Hepatocyte (in vitro differentiated cells): Measurements from ENCODE around the gene RIMS4. TPM values are rescaled to one million over a fixed set of nuclear protein-coding genes. Genes with fewer than 3 reads are reported as not detected.

Experiments
- DNase-seq: peaks from one replicate; pipeline ENCODE4 v3.0.0-alpha.2; 2016; ENCODE audit warnings: low spot score
- H2AFZ ChIP-seq: fragments of 200-600 bp; sonication (generic); 2 replicates; pipeline ENCODE4 v1.6.0; 2016; ENCODE audit warnings: antibody characterized with exemption, mild to moderate bottlenecking
- H3K27ac ChIP-seq: fragments of 200-600 bp; sonication (generic); 2 replicates; pipeline ENCODE4 v1.5.1; 2016; ENCODE audit warnings: mild to moderate bottlenecking
- H3K27me3 ChIP-seq: fragments of 200-600 bp; sonication (generic); 2 replicates; pipeline ENCODE4 v1.6.1; 2016
- H3K36me3 ChIP-seq: fragments of 200-600 bp; sonication (generic); replicated peaks from 2 replicates; pipeline ENCODE4 v1.5.1; 2016; ENCODE audit warnings: low read depth; ENCODE audit not compliant: insufficient read depth
- H3K4me1 ChIP-seq: fragments of 200-600 bp; sonication (generic); 2 replicates; pipeline ENCODE4 v1.5.1; 2016; ENCODE audit warnings: mild to moderate bottlenecking, moderate library complexity; ENCODE audit not compliant: insufficient read depth
- H3K4me2 ChIP-seq: fragments of 200-600 bp; sonication (generic); 2 replicates; pipeline ENCODE4 v1.6.0; 2016
- H3K4me3 ChIP-seq: fragments of 200-600 bp; sonication (generic); 2 replicates; pipeline ENCODE4 v1.5.1; 2016; ENCODE audit warnings: mild to moderate bottlenecking
- H3K79me2 ChIP-seq: fragments of 200-600 bp; sonication (generic); 2 replicates; pipeline ENCODE4 v1.6.0; 2017; ENCODE audit warnings: mild to moderate bottlenecking
- H3K9me2 ChIP-seq: fragments of 200-600 bp; sonication (generic); replicated peaks from 2 replicates; pipeline ENCODE4 v1.6.0; 2017; ENCODE audit warnings: mild to moderate bottlenecking; ENCODE audit not compliant: insufficient read depth
- H3K9me3 ChIP-seq: fragments of 200-600 bp; sonication (generic); 2 replicates; pipeline ENCODE4 v1.5.1; 2016; ENCODE audit warnings: low read depth, mild to moderate bottlenecking
- H4K20me1 ChIP-seq: fragments of 200-600 bp; sonication (generic); 2 replicates; pipeline ENCODE4 v1.6.0; 2016; ENCODE audit warnings: mild to moderate bottlenecking; ENCODE audit not compliant: insufficient read depth, poor library complexity, severe bottlenecking
- EZH2 ChIP-seq: fragments of 200-600 bp; sonication (generic); IDR thresholded peaks from 2 replicates; pipeline ENCODE4 v1.6.1; 2016; ENCODE audit warnings: antibody characterized with exemption, mild to moderate bottlenecking, borderline replicate concordance
- EZH2phosphoT487 ChIP-seq: fragments of 200-600 bp; sonication (generic); IDR thresholded peaks from one replicate; pipeline ENCODE4 v1.6.1; 2018; ENCODE audit warnings: antibody characterized with exemption, mild to moderate bottlenecking, low read depth, moderate library complexity; ENCODE audit not compliant: unreplicated experiment, severe bottlenecking
- WGBS: methylation state at CpG from one replicate; pipeline ENCODE4 v1.1.6; 2016; ENCODE audit warnings: low lambda C conversion rate; ENCODE audit errors: missing lambda C conversion rate; 5-methylcytosine and 5-hydroxymethylcytosine counted together
- polyA plus RNA-seq: library from polyadenylated mRNA; unstranded; fragments of >200 nt; fragmentation: Nextera tagmentation; extraction: Ambion mirVana; gene quantifications from 2 replicates; pipeline ENCODE4 v1.2.1, GENCODE V29; 2016
- total RNA-seq: library from RNA; depleted of rRNA; stranded (reverse); fragments of >200 nt; gene quantifications from 2 replicates; pipeline ENCODE4 v1.2.3, GENCODE V29; 2014
- TF ChIP-seq, protein P1 (sequence below): fragments of 200-600 bp; sonication (generic); IDR thresholded peaks from 2 replicates; pipeline ENCODE4 v1.5.1; 2016; ENCODE audit warnings: antibody characterized with exemption, mild to moderate bottlenecking; ENCODE audit not compliant: poor library complexity

RIMS4 gene
- total and polyA plus RNA-seq, 2 experiments from 2014 or later: 5.1 to 9.0 TPM

DNA sequence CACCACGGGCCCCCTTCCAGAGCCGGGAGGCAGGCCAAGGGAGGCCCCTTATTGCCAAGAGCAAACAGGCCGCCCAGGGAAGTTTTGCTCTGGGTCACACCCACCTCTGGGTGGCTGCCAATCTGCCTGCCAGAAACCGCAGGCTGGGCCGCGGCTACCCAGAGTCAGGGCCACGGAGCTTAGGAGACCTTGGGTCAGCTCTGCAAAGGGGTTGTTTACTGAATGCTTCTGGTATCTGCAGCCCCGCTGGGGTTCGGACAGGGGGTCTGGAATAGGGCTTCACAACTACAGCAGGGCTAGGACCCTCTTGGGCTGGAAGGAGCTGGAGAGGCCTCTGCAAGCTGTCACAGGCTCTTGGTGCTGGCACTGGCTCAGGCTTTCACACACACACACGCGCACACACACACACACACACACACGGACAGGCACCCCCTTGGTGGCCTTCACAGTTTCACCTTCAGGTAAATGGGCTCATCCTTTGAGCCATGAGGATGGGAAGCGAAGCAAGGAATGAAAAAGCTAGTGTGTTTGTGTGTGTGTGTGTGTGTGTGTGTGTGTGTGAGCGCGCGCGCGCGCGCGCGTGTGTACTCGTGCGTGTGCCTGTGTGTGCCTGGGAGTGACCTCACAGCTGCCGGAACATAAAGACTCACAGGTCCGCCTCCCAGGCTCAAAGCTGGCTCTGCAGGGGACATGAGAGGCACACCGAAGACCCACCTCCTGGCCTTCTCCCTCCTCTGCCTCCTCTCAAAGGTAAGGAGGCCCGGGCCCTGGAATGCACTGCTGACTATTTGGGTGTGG is 95.4 kb downstream of the RIMS4 start, which contains the start of gene CCN5:
TSS of gene CCN5 (plus strand) at position 669 of the 798 bp plus-strand sequence. CDS start at position 691, 22 bp downstream.
- peak; percentile 70 for DNase-seq
- no peak within 1 kb of the TSS for H3K4me2 ChIP-seq

DNA sequence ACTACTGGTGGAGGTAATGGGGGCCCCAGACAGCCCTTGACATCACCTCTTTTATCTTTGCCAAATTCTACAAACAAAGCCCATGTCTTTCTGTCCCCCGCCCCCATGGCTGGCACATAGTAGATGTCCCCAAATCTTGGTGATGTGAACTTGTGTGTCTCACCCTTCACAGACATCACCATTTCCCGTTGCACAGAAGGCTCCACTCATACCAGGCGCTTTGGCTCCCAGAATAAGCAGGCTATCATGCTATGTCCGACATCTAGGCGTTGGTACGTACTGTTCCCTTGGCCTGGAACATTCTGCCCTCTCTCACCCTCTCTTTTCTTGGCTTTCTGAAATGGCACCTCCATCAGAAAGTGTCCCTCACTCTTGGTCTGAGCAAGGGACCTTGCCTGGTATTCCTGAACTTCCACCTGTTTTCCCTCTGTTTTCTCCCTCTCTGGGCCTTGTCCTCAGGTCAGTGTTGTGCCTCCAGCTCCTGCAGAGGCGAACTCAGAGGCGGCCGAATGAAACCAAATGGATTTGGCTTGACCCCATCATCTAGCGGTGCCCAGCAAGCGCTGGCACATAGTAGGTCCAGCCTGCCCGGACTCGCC is 96.1 kb downstream of the RIMS4 start:
- no peaks in the 10 kb centered on the region for H3K9me3 ChIP-seq
- H2AFZ ChIP-seq: no peak overlapping the region
- DNase-seq: no peak
- H3K4me2 ChIP-seq: no peak overlapping the region
- no peaks in the 10 kb centered on the region for H3K27me3 ChIP-seq
- no peaks in the 10 kb centered on the region for H3K79me2 ChIP-seq
- no peaks in the 10 kb centered on the region for H3K36me3 ChIP-seq
- no peaks in the 10 kb centered on the region for H4K20me1 ChIP-seq
- 96% methylated on average over 13 of the region's 13 CpGs for WGBS
- no peaks in the 10 kb centered on the region for H3K4me1 ChIP-seq
- H3K9me2 ChIP-seq: no peaks in the 10 kb centered on the region
- no peak overlapping the region for H3K27ac ChIP-seq
- TF ChIP-seq EZH2phosphoT487 (no peak), EZH2 (no peak)
- TF ChIP-seq, protein P1, sequence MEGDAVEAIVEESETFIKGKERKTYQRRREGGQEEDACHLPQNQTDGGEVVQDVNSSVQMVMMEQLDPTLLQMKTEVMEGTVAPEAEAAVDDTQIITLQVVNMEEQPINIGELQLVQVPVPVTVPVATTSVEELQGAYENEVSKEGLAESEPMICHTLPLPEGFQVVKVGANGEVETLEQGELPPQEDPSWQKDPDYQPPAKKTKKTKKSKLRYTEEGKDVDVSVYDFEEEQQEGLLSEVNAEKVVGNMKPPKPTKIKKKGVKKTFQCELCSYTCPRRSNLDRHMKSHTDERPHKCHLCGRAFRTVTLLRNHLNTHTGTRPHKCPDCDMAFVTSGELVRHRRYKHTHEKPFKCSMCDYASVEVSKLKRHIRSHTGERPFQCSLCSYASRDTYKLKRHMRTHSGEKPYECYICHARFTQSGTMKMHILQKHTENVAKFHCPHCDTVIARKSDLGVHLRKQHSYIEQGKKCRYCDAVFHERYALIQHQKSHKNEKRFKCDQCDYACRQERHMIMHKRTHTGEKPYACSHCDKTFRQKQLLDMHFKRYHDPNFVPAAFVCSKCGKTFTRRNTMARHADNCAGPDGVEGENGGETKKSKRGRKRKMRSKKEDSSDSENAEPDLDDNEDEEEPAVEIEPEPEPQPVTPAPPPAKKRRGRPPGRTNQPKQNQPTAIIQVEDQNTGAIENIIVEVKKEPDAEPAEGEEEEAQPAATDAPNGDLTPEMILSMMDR: no peak
- H3K4me3 ChIP-seq: no peak overlapping the region

More for the DNA sequence above, 95.4 kb downstream of the RIMS4 start, which contains the start of gene CCN5:
- 71% methylated on average over 16 of the region's 28 CpGs for WGBS
- Histone ChIP-seq H3K79me2 (no peaks in the 10 kb centered on the region), H3K36me3 (no peaks in the 10 kb centered on the region), H3K4me3 (no peak within 1 kb of the TSS), H3K27ac (no peak within 1 kb of the TSS), H3K4me1 (no peaks in the 10 kb centered on the region), H4K20me1 (no peaks in the 10 kb centered on the region), H3K9me2 (no peaks in the 10 kb centered on the region), H3K9me3 (no peaks in the 10 kb centered on the region), H2AFZ (no peak within 1 kb of the TSS), H3K27me3 (no peaks in the 10 kb centered on the region)
- TF ChIP-seq EZH2phosphoT487: no peak
- no peak for TF ChIP-seq EZH2
- TF ChIP-seq, protein P1: no peak

DNA sequence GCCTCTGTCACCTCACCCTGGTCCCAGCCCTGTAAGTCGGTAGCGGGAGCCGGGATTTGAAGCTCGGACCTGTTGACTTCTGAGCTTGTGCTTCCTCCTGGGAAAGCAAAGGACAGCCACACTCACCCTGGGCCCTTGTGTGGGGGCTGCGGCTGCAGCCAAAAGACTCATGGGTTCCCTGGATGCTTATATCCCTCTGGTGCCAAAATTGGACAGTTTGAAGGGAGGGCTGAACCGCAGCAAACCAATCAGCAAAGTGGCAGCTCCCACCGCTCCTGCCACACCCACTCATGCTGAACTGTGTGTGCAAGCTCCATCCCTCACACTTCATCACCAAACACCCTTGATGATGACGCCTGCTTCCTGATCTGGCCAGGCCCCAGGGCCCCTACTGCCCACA is 99.1 kb downstream of the RIMS4 start:
- no peak for TF ChIP-seq EZH2
- TF ChIP-seq EZH2phosphoT487: no peak
- TF ChIP-seq, protein P1: no peak
- Histone ChIP-seq H3K9me3 (no peaks in the 10 kb centered on the region), H3K4me3 (no peak overlapping the region), H3K4me1 (no peaks in the 10 kb centered on the region), H3K79me2 (no peaks in the 10 kb centered on the region), H4K20me1 (no peaks in the 10 kb centered on the region), H3K9me2 (no peaks in the 10 kb centered on the region), H3K4me2 (no peak overlapping the region), H3K36me3 (no peaks in the 10 kb centered on the region), H3K27ac (no peak overlapping the region), H2AFZ (no peak overlapping the region), H3K27me3 (no peaks in the 10 kb centered on the region)
- no peak for DNase-seq
- WGBS: 91% methylated on average over 8 of the region's 8 CpGs
